Measurements from ENCODE around the gene HUS1B.

The HUS1B gene

DNA sequence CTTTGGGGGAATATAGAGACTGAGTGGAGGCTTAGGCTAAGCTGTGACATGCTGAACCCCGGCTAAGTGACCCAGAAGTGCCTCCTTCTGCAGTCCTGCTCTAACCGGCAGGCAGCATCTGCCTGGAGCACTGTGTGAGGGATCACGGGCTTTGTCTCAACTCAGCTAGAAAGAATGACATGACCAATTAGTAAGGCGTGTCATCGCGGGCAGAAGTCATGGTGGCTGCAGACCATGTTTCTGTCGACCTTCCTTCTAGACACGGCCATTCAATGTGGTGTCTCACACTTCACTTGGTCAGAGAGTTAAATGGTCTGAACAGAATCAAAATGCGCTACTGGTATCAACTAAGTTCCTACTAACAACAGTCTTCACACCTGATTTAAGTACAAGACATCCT is 35.0 kb downstream of the HUS1B start:
- DNase-seq (ENCODE audit: low spot score) = no peak

DNA sequence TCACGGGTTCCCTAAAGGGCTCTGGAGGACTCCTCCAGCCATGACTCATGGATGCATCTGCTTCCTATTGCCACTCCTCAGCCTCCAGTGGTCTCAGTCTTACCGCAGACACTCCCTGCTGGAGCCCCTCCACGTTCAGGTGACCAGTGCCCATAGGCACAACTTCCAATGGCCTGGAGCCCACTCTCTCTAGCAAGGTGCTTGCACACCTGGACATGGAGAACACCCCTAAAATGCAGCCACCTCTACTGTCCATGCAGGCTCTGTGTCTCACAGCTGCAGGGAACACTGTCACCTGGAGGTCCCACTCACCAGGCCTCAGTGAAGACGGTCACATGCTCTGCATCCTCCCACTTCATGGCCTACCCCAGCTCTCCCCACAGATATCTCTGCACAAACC is 36.0 kb downstream of the HUS1B start:
- no peak for DNase-seq (ENCODE audit: low spot score)

DNA sequence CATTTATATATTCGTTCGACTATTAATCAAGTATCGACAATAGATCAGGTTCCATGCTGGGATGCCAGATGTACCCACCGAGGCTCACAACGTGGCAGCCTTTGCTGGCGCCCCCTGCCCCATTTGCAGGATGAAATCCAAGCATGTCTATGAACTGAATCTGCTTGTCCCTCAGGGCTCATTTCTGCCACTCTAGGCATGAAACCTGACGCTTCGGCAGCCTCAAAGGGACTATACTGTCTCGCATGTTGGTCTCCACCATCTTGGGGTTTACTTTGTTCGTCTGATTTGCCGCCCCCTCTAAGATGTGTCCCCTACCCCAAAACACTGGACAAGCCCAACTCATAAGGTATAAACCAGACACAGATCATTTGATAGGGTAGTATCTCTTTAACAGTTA is 36.7 kb downstream of the HUS1B start:
- no peak for DNase-seq (ENCODE audit: low spot score)

GRCh38 chr6:617456-618100 is 39.3 kb downstream of the HUS1B start:
- DNase-seq (ENCODE audit: low spot score) = no peak

DNA sequence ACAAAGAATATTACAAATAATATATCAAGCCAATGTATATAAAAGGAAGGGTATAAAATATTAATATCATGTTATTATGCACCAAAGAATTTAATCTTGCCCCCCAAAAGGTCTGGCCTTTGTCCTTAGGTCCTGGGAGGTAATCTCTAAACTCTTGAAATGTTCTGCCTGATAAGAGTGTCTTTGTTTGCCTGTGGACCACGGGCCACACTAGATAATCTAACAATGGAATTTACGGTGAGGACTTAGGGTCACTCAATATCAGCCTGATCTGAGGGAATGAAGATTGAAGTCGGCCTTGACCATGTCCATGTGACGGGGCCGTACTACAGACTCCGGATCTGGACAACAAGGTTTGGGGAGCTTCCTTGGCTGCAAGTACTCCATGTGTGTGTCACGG is 42.9 kb downstream of the HUS1B start:
- no peak for DNase-seq (ENCODE audit: low spot score)

DNA sequence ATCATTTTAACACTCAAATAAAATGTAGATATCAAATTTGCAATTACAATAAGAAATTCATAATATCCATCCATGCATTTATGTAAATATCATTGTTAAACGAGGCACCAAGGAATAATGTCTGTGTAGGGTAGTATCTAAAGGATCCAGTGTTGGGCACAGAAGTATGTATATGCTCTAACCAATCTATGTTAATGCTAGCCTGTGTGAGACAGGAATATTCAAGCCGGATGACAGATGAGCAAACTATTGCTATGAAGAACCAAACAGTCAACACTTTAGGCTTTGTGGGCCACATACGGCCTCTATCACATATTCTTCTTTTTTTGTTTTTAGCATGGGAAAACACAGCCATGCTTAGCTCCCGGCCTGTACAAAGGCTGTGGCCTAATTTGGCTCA is 45.0 kb downstream of the HUS1B start:
- DNase-seq (ENCODE audit: low spot score) = no peak

DNA sequence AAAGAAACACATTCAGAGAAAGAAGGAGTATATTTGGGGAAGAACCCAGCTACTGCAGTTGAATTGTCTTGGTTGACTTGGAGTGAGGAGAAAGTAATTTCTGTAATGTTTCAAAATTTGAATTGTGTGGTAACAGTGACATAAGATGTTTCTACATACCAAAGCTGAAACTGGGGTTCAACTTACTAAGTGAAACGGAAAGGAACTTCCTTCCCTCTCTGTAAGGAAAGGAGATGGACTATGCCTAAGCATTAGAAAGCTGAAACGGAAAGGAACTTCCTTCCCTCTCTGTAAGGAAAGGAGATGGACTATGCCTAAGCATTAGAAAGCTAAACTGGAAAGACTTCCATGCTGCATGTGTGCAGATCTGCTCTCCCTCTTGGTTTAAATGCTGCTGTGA is 46.0 kb downstream of the HUS1B start:
- DNase-seq (ENCODE audit: low spot score) = no peak

GRCh38 chr6:609905-610304 is 47.0 kb downstream of the HUS1B start:
- no peak for DNase-seq (ENCODE audit: low spot score)

- DNase-seq (ENCODE audit: low spot score) = no peak
These were observed 50.0 kb downstream of the HUS1B start for GRCh38 chr6:606829-607379.

Data from ecto neural progenitor cell (in vitro differentiated cells).